Left renal cortex interstitium (tissue), 4 donors: Measurements from ENCODE around the gene OS9. TPM values are rescaled to one million over a fixed set of nuclear protein-coding genes. Genes with fewer than 3 reads are reported as not detected.

Experiments
- DNase-seq, 4 donors: peaks; one replicate each; pipeline ENCODE4 v3.0.0-alpha.2; 2013; ENCODE audit warnings: low read depth in 4 of 4, low spot score in 2 of 4, missing footprints in 1 of 4
- polyA plus RNA-seq, 4 donors: library from polyadenylated mRNA; unstranded; fragments of 120-200 nt; gene quantifications; one replicate each; pipeline ENCODE4 v1.2.1, GENCODE V29; 2013; ENCODE audit not compliant: insufficient read length in 4 of 4

OS9 gene
- polyA plus RNA-seq, 4 donors, result 206 to 226 (median 209) TPM

DNA sequence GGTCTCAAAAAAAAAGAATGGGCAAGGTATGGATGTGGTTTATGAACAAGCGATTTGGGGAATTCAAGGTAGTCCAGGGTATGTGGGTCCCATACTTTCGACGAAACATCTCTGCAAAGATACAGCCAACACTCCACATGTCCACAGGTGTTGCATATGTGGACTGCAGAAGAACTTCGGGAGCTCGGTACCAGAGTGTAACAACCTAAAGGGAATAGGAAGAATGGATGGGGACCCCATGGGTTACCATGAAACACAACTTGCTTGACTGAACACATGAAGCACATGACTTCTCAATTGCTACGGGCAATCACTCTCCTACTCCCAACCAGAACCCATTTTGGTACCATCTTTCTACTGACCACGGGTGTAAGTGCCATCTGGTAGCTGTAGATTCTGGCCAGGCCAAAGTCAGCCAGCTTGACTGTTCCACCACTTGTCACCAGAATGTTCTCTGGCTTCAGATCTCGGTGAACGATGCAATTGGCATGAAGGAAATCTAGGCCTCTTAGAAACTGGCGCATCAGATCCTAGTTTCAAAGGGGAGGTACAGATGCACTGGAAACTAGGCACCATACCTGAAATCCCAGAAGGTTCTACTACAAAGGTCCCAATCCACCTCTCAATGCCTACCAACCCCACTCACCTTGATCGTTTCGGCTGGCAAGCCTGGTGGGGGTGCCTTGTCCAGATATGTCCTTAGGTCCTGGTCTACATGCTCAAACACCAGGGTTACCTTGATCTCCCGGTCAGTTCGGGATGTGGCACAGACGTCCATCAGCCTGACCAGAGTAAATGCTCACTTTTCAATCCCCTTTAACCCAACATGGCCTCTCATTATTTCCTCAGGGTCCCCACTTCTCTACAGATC is 56.9 kb downstream of the OS9 start:
- no peak for DNase-seq

DNA sequence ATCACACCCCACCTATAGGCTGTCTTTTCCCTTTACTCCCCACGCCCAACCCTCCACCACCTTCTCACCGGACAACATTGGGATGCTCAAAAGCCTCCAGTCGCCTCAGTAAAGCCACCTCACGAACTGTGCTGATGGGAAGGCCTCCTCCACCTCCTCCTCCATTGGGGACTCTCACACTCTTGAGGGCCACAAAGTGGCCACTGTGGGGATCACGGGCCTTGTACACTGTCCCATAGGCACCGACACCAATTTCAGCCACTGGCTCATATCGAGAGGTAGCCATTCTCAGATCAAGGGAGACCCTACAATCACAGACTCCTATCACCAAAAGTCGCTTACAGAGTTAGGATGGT is 57.5 kb downstream of the OS9 start:
- DNase-seq, result no peak

DNA sequence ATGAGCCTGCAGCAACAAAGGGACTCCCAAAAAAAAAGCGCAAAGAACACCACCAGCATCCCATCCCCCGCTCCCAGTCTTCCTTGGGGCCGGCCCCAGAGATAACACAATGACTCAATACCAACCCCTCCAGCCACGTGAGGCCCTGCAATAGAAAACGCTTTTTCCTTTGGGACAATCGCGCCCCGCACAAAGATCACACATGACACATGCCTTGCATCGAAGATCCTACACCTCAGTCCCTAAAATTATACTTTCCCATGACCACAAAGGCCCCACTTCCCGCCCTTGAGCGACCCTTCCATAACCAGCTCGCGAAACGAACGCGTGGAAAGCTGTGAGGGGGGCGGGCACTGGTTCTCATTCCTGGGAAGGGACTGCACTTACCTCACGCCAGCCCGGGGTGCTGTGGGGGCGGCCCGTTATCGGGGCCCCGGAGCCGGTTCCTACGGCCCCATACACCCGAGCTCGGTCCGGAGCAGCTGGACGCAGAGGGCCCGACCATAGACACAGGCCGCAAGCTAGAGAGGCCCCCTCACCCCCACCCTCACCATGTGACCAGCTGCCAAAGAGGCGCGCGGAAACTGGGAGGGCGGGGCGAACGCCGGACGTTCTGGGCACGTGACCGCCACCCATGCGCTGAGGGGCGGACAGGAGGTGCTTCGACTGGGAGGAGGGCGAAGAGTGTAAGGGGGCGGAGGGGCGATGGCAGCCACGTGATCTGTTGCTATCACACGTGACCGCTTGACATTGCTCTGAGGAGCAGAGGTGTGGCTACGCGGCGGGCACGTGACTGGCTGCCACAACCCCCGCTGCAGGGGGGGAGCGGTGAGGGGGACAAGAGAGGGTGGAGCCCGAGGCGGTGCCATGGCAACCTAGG is 58.1 kb downstream of the OS9 start, which contains the start of gene CDK4:
Gene CDK4 (minus strand): TSS at position 523 of the 880 bp plus-strand sequence. CDS start 593 bp downstream, outside the sequence.
- DNase-seq, result peak; percentile 86 to 97 (median 96)

DNA sequence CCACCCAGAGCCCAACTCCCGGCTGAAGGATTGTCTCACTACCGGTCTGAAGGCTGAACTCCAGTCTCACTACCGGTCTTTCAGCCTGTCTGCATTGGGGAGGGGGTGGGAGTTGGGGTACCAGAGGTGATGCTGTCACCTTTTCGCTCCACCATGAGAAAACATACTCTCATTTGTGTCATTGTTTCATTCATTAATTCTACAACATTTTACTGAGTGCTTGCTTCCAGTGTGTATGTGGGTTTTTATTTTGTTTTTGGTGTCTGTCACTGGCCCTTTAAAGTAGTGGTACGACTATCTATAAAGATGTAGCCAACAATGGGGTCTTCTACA is 58.7 kb downstream of the OS9 start:
- no peak for DNase-seq

DNA sequence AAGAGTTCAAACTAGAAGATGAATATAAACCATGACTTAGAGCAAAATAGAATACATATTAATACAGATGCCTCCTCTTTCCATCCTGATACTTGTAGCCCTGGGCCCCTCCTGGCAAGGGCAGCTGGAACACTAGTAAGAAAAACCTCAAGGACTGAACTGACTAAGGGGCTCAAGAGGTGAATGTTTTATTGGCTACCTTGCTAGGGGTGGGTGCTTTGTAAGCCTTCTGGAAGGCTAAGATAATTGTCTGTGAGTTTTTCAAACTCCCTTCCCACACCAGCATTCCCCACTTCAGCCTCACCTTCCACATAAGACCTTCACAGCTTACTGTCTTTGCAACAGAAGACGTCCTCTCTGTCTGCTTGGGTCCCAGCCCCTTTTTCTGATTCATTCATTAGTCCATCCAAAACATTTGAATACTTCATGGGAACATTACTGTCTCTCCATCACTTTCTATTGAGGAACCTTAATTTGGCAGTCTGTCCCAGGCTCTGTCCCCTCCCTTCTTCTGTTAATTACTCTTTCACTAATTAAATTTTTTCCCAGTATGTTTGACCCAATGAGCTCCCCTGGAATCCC is 59.9 kb downstream of the OS9 start:
- no peak for DNase-seq

DNA sequence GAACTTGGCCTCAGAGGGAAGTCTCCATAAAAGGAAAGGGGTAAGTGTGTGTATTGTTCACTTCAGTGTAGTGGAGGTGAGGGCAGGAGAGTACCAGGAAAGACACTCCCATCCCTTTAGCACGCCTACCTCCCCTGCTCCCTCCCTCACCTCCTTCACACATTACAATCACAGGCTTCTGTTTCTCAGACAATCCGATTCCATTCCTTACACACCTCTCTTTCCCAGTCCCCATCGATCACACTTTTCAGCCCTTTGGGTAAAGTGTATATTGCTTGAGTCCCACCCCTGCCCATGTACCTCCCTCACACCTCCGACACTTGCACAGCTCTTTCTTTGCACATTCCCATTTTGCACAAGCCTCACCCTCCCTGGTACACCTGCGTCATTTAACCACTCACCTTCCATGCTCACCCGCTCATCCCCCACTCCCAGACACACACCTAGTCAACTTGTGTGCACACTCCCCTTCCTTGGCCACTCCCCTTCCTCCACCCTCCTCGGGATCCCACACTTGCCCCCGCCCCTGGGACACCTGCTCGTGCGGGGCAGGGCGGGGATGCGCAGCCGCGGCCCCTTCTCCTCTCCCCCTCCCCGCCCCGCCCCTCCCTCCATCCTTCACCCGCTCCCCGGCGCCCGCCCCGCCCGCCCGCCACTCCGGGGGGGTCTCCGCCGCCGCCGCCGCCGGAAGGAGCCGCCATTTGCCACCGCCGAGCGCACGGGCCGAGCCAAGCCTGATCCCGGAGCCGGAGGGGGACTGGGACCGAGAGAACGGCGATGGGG is 60.7 kb downstream of the OS9 start, which contains the start of gene MARCHF9:
Gene MARCHF9 (plus strand): TSS at position 693 of the 783 bp plus-strand sequence. CDS start 426 bp downstream, outside the sequence.
- DNase-seq, result no peak

DNA sequence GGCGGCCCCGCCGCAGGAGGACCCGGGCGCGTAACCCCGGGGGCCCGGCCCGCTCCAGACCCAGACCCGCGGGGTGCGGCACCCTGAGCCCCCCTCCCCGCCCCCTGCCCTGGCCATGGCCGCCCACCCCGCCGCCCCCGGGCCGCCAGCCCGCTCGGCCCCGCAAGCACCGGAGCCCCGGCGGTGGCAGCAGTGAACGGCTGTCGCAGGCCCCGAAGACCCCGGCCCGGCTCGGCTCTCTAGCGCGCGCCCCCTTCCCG is 61.2 kb downstream of the OS9 start:
- no peak for DNase-seq

DNA sequence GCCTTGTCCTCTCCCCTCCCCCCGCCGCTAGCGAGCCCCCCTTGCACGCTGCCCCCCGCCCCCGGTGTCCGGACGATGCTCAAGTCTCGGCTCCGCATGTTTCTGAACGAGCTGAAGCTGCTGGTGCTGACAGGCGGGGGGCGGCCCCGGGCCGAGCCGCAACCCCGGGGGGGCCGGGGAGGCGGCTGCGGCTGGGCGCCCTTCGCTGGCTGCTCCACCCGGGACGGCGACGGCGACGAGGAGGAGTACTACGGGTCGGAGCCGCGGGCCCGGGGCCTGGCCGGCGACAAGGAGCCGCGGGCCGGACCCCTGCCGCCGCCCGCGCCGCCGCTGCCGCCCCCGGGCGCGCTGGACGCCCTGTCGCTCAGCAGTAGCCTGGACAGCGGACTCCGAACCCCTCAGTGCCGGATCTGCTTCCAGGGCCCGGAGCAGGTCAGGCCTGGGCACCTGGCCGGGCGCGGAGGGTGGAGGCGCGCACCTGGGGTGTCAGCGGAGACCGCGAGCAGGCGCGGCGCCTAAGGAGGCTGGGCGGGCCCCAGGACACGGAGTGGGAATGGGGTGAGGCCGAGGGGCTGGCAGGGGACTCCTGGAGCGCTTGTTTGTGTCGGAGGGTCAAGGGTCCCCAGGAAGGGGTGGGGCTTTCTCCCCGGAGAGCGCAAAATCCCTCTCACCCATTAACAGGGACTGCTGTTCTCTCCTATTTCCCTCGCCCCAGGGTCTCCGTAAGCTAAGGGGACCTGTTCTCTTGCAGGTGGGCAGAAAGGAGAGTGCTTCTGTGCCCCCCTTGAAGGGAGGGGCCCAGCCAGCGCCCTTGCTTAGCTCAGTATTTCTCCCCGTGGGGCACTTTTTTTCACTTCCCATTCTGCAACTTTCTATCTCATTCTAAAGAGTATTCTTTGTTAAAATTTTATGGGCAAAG is 61.8 kb downstream of the OS9 start:
- DNase-seq, result no peak

DNA sequence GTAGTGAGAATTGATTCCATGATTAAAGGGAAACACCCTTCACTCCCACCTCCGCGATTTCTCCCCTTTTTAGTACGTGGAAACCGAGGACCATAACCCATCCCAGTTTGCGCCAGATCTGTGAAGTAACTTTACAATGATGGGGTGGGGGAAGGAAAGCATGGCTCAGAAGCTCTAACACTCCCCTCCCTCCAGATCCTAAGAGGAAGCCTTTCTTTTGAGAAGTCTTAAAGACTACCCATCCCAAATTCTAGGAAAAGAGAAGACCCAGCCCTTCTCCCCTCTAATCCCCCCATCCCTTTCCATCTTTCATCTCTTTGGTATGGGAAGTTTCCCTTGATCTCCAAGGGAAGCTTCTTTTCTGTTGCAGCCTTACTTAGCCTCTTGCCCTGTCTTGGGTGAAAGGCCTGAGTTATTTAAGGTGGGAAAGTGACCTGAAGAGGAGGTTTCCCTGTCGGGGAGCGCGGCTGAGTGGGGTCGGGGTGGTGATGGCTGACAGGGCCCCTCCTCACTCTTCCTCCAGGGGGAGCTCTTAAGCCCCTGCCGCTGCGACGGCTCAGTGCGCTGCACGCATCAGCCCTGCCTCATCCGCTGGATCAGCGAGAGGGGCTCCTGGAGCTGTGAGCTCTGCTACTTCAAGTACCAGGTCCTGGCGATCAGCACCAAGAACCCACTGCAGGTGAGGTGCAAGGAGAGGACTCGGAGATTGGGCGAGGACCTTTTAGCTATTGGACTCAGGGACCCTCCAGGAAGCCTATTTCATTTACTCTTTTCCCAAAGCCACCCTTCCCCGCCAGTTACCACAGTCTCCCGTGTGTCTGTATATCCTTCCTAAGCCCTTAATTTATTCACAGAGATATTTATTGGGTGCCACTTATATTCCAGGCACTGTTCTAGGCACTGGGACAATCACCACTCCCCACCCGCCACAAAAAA is 62.7 kb downstream of the OS9 start:
- no peak for DNase-seq

DNA sequence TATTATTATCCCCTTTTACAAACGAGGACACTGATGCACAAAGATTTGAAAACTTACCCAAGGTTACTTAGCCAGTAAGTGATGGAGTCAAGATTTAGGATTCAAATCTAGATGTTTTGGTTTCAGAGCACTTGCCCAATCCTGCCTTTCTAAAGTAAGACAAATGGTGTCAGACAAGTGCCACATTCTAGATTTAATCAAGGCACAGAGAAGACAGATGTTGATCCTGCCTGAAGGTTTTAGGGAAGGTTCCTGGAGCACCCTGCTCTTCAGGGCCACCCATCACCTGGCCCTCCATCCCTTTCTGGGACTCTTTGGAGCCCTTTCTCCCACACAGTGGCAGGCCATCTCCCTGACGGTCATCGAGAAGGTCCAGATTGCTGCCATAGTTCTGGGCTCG is 63.8 kb downstream of the OS9 start:
- DNase-seq, result no peak

DNA sequence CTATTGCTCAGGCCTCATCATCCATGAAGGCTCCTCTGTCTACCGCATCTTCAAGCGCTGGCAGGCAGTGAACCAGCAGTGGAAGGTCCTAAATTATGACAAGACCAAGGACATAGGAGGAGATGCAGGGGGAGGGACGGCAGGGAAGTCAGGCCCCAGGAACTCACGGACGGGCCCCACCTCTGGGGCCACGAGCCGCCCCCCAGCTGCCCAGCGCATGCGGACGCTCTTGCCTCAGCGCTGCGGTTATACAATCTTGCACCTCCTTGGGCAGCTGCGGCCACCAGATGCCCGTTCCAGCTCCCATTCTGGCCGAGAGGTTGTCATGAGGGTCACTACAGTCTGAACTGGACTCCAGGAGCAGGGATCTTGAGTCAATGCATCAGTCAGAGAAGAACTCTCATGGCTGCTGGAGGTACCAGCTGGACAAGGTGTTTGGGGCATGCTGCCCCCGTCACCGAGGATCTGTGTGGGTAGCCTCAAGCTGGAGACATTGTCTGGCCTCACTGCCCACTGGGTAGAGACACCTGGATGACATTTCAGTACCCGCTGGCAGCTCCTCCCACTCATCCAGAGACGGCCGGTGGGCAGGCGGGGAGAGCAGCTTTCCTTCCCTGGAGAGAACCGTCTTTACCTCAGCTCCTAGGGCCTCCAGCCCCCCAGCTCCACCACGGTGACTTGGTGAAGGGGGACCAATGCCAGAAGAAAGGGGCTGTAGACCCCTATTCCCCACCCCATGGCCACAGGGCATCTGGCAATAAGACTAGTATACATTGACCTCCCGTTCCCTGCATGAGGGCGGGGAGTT is 64.8 kb downstream of the OS9 start:
- no peak for DNase-seq

DNA sequence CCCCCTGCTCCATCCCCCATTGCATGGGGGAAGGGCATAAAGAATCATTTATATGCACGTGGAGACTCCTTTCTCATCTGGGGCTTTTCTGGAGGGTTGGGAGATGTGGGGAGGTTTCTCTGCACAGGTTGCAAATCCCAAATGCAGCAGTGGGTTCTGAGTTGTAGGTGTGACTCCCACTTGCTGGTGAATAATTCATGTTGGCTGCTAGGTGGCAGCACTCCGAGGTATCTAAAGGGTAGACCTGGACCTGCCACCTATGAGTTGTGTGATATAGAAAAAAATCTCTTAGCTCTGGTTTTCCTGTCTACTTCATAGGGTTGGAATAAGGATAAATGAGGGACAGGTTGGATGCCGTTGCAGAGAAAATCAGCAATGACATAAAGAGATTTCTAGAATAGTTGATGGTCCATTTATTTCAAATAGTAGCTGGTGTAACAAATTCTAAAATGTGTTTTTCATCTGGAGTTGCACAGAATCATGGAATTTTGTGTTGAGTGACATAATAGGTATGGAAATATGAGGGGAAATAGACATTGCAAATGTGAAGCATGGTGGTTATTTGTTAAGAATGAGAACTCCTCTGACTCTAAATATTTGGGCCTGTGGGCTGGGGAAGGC is 65.5 kb downstream of the OS9 start:
- no peak for DNase-seq

DNA sequence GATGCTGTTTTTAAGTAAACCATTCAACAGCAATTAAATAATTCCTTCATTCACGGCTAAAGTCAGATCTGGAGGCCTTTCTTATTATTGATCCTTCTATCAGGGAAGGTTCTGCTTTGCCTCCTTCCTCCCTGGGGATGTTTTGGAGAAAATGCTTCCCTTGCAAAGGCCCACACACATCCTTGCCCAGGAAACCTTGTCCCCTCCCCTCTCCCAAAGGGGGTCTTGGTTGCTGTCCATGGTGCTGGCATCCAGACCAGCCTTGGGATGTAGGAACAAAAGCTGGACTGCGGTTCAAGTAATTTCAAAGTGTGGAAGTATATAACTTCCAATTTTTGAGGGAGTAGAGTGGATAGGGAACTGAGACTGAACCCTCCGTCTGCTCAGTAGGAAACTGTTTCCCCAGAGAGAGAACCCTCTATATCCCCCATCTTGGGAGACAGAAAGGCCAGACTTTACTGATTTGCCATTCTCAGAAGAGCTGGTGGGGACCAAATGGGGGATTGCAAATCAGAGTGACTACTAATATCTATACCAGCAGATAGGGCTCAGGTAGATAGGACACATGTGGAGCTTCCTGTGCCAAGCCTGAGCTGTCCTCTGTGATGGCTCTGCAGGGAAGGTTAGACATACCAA is 66.5 kb downstream of the OS9 start:
- DNase-seq, result no peak

DNA sequence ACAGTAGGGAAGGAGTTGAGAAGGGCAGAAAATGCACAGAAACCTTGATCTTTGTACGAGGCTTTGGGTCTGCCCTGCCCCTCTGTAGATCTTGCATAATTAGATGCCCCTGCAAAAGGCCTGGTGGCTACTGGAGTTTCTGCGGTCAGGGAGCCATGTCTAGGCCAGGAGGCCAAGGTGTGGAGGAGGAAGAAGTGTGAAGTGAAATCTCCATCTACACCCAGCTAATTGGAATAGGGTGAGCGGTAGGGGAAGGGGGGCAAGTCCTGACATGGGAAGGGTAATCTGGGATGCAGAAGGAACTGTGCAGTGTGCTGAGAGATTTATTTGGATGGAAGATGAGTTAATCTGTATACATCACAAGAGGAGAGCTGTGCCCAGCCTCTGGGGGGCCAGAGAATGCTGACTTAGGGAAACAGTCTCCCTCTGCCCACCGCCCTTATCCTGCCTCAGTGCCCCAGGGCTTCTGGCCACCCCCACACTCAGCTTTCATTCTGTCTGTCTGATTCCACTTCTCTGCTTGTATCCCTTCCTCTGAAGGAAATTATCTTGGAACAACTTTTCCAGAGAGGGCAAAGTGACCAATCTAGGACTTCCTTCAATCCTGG is 67.6 kb downstream of the OS9 start:
- DNase-seq, result no peak

DNA sequence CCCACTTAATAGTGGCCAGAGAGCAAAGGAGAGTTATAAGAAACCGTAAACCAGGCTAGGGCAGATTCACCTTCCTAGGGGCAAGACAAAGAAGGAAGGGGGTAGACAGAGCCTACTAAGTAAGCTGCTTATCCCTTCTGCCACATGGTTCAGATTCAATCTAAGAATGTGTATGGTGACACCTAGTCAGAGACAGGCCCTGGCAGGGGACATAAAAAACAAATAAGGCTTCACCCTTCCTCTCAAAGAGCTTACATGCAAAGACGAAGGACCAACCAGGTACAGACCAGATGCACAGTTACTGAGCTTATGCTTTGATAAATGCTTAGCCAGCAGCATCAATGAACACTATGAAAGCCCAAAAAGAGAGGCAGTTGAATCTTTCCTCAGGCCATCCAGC is 68.5 kb downstream of the OS9 start:
- no peak for DNase-seq

DNA sequence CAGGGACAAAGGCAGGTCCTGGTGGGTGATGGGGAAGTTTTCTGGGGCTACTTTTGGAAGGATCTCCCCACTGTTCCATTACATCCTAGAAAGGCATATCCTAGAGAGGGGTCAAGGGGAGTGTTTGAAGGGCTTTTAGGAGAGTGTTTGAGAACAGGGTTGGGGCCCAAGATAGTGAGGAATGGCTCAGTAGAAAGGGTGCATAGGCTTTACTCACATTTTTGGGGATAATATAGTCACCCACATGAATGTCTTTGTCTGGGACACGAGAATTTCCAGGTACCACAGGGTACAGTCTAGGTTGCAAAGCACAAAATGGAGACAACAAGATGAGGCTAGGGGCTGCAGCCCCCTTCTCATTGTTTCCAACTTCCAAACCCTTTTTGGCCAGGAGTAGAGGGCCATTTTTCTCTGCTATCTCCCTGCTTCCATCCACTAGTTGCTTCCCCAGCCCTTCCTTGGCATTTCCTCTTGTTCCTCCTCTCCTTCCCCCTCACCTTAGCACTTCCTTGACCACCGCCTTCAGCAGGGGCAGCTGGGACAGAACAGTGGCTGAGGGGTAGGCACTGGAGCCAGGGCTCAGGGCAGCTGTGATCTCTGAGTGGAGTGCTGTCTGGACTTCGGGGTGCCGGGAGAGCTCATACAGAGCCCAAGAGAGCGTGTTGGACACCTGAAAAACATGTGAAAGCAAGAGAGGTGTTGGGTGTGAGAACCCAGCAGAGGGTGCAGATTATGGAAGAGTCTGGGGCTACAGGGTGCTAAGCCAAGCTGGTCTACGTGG is 70.1 kb downstream of the OS9 start:
- DNase-seq, result no peak
